Right hindlimb (tissue), 1 donor: ENCODE measurements around the gene SLC39A10.
A peak's percentile ranks its signal among the peaks of the same experiment; 100 is the strongest.
"Not testable (repeated sequence)": the region's sequence is repeated elsewhere in the genome, so short reads cannot be mapped to it uniquely, and the experiment has no call there.

ENCODE experiments used
- DNase-seq: peaks from one replicate; pipeline ENCODE4 v3.0.0-alpha.2; 2018

Gene SLC39A10

GRCh38 chr2:195645413-195645812 is 11.6 kb upstream of the SLC39A10 start:
- DNase-seq: no peak

GRCh38 chr2:195646424-195646823 is 10.6 kb upstream of the SLC39A10 start:
- no peak for DNase-seq

GRCh38 chr2:195647302-195647701 is 9.7 kb upstream of the SLC39A10 start:
- no peak for DNase-seq

- DNase-seq: not testable (repeated sequence)
Measured at GRCh38 chr2:195648370-195648769, 8.7 kb upstream of the SLC39A10 start.

GRCh38 chr2:195648787-195649186 is 8.2 kb upstream of the SLC39A10 start:
- no peak for DNase-seq

GRCh38 chr2:195649629-195650190 is 7.3 kb upstream of the SLC39A10 start:
- DNase-seq: no peak

- no peak for DNase-seq
Measured at GRCh38 chr2:195651046-195651445, 6.0 kb upstream of the SLC39A10 start.

- DNase-seq: no peak
Measured at GRCh38 chr2:195652911-195653310, 4.1 kb upstream of the SLC39A10 start.

GRCh38 chr2:195656161-195656858 is 716 bp upstream of the SLC39A10 start:
- peak; percentile 23 for DNase-seq

GRCh38 chr2:195657634-195658540 is 861 bp downstream of the SLC39A10 start:
- DNase-seq: peak; percentile 79

GRCh38 chr2:195658541-195658890 is 1.5 kb downstream of the SLC39A10 start:
- no peak for DNase-seq

GRCh38 chr2:195659114-195659513 is 2.1 kb downstream of the SLC39A10 start:
- DNase-seq: no peak

GRCh38 chr2:195659982-195660890 is 3.2 kb downstream of the SLC39A10 start:
- DNase-seq: peak; percentile 65

GRCh38 chr2:195662138-195662537 is 5.1 kb downstream of the SLC39A10 start:
- no peak for DNase-seq

- no peak for DNase-seq
Measured at GRCh38 chr2:195663007-195663406, 6.0 kb downstream of the SLC39A10 start.

GRCh38 chr2:195664528-195664927 is 7.5 kb downstream of the SLC39A10 start:
- no peak for DNase-seq

GRCh38 chr2:195665153-195665552 is 8.1 kb downstream of the SLC39A10 start:
- not testable (repeated sequence) for DNase-seq

GRCh38 chr2:195666113-195666712 is 9.2 kb downstream of the SLC39A10 start:
- no peak for DNase-seq

- DNase-seq: no peak
Measured at GRCh38 chr2:195667974-195668373, 10.9 kb downstream of the SLC39A10 start.

- DNase-seq: no peak
Measured at GRCh38 chr2:195670191-195670590, 13.2 kb downstream of the SLC39A10 start.

GRCh38 chr2:195671563-195671962 is 14.5 kb downstream of the SLC39A10 start:
- no peak for DNase-seq

- no peak for DNase-seq
Measured at GRCh38 chr2:195672674-195673073, 15.6 kb downstream of the SLC39A10 start.
